Activated gamma-delta T cell (primary cell): Measurements from ENCODE around the gene RNF40.
"Not testable (repeated sequence)": the region's sequence is repeated elsewhere in the genome, so short reads cannot be mapped to it uniquely, and the experiment has no call there.

Source experiments
- DNase-seq: peaks from one replicate; lab custom pipeline; 2025; lab: John Stamatoyannopoulos, UW

RNF40 gene

DNA sequence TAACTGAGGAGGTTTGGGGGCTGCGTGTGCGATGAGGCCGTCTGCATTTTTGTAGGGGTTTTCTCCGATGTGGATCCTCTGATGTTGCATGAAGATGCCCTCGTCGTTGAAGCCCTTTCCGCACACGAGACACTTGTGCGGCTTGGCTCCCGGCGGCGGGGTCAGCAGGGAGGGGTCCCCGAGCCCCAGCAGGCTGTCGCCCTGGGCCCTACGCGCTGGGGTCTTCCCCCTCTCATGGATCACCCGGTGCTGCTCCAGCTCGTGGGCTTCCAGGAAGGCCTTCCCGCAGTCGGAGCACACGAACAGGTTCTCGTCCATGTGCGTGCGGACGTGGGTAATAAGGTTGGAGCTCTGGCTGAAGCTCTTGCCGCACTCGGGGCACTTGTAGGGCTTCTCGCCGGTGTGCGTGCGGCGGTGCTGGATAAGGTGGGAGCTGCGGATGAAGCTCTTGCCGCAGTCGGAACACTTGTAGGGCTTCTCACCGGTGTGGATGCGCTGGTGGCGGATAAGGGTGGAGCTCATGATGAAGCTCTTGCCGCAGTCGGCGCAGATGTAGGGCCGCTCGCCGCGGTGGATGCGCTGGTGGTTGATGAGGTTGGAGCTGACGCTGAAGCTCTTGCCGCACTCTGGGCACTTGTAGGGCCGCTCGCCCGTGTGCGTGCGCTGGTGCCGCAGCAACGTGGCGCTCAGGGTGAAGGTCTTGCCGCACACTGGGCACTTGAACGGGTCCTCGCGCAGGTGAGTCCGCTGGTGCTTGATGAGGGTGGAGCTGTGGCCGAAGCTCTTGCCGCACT, 20.6 kb downstream of the RNF40 start:
- no peak for DNase-seq

DNA sequence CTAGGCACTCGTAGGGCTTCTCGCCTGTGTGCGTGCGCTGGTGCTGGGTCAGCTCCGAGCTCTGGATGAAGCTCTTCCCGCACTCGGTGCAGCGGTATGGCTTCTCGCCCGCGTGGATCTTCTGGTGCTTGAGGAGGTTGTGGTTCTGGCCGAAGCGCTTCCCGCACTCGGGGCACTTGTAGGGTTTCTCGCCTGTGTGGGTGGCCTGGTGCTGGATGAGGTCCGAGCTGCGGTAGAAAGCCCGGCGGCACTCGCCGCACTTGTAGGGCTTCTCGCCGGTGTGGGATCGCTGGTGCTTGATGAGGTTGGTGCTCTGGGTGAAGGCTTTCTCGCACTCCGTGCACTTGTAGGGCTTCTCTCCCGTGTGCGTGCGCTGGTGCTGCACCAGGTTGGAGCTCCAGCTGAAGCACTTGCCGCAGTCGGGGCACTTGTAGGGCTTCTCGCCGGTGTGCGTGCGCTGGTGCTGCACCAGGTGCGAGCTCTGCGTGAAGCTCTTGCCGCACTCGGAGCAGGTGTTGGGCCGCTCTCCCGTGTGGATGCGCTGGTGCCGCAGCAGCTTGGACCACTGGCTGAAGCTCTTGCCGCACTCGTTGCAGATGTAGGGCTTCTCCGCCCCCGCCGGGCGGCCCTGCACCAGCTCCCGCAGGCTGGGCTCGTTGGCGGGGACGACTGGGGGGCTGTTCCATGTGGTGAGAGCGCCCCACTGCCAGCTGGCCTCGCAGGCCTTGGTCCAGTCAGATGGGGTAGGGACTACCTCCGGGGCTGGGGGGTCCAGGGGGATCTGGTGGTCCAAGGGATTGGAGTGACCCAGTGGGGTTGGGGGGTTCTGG, 21.4 kb downstream of the RNF40 start:
- no peak for DNase-seq

- no peak for DNase-seq
Observed at GRCh38 chr16:30784215-30784614, 22.1 kb downstream of the RNF40 start.

DNA sequence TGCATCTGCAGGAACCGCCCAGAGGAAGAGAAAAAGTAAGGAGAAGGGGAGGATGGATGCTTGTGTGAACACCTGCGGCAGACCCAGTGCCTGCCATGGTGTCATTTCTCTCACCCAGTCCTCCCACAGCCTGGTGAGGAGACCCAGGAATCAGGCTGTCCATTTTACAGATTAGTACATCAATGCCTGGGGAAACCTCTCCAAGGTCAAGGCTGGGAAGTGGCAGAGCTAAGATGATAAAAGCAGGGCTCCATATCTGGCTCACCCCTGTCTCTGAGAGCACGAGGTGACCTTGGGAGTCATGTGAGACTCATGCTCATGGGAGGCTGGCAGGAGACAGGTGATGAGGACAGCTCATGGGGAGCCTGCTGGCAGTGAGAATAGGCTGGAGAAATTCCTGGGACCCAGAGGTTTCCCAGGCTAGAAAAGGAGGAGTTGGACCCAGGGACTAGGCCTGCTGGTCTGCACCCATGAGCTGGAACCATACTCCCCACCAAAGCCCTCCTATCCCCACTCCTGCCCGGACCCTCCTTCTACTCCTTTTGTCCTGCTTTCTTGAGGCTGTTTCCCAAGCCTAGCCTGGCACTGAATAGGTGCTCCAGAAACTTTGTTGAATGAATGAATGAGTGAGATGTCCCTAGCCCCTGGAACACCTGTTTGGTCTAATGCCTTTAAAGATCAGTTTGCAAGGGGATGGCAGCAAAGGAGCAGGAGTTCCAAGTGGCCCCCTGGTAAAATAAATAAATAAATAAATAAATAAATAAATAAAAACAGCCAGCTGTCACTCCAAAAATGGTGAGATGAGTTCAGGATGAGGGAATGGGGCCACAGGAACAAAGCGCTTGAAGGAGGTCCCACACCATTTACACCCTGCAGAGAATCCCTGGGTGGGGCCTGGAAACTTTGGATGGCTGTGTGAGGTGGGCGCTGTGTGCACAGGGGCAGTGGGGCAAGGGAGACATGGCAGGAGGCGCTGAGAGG, 23.3 kb downstream of the RNF40 start:
- no peak for DNase-seq

DNA sequence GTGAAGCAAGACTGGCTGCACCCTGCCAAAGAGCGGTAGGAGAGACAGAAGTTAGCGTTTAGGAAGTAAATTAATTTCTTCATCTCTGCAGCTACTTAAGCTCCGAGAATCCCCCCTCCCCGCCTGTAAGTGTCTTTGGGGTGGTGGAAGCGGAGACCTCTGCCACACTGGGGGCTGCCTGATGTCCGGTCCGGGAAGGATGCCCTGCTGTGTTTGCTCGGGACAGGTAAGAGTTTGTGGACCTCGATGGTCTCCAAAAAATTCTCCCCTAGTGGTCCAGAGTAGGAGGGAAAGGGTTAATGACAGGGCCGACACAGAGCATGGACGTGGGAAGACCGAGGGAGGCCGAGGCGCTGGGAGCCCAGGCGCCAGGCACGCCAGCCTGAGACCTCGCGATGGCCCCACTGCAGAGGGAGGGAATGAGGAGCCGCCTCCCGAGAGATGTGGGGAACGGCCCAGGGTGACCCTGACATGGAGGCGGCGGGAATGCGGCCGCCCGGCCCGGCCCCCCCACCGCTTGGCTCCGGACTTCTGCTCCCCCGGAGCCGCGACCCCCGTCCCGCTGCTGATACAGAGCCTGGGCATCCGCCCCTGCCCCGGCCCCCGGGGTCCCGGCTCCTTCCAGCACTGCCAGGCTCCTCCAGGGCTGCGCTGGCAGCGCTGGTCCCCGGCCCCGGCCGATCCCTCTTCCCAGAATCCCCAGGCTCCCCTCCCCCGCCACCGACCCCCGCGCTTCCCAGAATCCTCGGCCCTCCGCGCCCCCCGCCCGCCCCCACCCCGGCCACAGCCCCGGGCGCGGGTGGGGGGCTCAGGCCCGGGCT, 24.2 kb downstream of the RNF40 start:
- DNase-seq = no peak

DNA sequence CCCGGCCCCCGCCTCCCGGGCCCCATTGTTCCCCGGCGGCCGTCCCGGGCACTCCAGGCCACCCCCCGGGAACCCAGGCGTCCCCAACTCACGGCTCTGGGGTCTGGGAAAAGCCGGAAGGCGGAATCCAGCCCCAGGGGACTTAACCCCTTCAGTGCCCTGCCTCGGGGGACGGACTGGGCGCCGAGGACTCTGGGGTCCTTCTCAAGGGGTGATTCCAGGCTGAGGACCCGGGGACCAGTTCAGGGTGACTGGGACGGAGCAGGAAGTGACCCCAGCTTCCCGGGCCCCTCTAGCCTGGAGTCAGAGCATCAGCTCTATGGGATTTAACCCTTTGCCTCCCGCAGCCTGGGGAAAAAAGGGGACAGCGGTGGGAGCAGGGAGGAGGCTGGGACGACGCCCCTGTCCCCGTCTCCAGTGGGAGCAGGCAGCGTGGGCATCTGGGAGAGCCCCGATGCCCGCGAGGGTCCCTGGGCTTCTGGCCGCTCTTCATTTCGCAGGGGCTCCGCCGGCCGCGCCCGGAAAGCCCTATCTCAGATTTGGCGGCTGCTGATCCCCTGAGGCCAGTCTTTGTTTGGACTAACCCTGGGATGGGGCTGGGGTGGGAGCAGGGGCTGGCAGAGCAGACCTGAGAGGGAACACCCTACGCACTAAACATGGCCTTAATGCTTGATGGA, 25.0 kb downstream of the RNF40 start, which contains the start of gene ZNF629:
ZNF629 (minus strand) TSS at position 270 of the 677 bp plus-strand sequence. CDS start 2,723 bp downstream, outside the sequence.
- no peak for DNase-seq

- DNase-seq = no peak
Observed at GRCh38 chr16:30787613-30788378, 25.7 kb downstream of the RNF40 start.

DNA sequence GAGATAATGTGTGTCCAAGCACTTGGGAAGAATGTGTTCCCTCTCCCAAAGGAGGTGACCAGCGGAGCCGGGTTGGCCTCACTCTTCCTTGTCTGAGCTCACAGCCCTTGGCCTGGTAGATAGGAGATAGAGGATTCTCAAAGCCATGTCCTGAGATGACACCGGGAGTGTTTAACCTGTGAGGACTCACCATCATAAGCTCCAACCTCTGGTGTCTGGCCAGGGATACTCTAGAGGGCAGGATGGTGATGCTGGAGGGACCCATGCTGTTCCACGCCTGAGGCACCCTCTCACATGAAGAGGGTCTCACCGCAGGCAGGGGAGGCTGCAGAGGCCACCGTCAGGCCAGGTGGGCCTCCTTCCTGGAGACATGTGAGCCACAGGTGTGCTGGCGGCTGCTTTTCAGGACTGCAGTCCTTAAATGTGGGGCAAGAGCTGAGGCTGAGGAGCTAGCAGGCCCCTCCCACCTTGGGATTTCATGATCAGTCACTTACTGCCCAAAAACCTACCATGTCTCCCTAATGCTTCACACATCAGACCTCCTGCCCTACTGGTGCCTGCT, 31.5 kb downstream of the RNF40 start:
- no peak for DNase-seq

- DNase-seq = no peak
Observed at GRCh38 chr16:30794634-30795033, 32.5 kb downstream of the RNF40 start.

DNA sequence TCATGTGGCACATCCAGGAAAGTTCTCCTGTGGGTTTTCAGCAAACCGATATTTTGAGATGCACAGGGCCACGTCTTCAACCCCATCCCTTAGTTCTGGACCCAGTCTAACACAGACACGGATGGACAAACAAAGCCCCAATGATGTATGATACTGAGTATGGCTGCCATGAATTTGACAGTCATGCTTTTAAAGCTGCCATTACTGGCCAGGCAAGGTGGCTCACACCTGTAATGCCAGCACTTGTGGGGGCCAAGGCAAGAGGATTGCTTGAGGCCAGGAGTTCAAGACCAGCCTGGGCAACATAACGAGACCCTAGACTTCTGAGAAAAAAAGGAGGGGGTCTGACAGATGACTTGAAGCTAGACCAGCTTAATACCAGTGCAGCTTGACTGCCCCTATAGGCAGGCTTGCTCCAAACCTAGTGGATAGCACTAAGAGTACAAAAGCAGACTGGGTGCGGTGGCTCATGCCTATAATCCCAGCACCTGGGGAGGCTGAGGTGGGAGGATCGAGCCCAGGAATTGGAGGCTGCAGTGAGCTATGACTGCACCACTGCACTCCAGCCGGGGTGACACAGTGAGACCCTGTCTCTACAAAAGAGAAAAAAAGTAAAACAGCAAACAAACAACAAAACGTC, 35.7 kb downstream of the RNF40 start:
- no peak for DNase-seq

DNA sequence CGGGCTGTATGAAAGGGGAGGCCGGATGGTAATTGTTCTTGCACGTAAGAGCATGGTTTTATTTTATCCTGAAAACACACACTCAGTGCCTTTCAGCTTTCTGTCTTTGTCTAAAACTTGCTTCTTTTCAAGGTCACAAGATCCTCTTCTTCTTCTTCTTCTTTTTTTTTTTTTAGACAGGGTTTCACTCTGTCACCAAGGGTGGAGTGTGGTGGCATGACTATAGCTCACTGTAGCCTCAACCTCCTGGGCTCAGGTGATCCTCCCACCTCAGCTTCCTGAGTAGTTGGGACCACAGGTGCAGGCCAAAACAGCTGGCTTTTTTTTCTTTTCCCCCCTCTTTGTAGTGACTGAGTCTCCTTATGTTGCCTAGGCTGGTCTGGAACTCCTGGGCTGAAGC, 40.8 kb downstream of the RNF40 start:
- no peak for DNase-seq

DNA sequence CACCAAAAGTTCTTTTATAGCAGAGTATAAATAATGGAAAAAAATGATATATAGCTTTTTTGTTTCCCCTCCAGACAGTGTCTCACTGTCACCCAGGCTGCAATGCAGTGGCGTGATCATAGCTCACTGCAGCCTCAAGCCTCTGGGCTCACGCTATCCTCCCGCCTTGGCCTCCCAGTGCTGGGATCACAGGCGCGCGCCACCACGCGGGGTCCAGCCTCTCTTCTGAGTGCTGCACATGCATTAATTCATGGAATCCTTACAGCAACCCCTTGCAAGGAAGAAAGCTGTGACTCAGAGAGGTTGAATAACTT, 42.9 kb downstream of the RNF40 start:
- no peak for DNase-seq

DNA sequence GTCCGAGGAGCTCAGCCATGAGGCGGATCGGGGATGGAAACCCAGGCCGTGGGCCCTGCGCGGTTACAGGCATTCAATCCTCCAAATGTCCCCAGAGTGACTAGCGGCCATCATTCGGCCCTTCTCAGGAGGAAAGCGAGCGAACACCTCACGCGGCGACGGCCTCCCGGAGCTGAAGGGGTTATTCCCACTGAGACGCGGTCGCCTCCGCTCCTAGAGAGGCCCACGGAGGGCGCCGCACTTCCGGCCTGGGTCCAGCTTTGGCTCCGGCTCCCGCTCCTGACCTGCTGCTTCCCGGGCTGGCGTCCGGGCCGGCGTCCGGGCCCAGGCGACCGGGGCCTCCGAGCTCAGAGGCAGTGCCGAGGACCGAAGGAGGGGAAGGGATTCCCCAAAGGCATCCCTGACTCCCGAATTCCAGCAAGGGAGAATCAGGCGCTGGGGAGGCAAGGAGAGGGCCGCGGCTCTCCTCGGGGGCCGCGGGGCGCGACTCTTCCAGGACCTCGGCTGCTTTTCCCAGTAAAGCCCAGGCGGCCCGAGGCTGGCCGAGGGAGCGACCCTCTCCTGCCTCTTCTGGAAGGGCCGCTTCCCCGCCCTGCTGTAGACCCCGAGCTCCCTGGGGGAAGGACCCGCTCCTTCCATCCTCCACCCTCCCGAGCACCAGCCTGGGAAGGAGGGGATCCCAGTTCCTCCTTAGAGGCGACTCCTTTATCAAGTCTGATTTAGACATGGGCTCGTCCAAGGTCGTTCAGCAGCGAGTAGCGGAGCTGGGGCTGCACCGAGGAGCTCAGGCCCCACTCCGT, 43.4 kb downstream of the RNF40 start:
- no peak for DNase-seq

DNA sequence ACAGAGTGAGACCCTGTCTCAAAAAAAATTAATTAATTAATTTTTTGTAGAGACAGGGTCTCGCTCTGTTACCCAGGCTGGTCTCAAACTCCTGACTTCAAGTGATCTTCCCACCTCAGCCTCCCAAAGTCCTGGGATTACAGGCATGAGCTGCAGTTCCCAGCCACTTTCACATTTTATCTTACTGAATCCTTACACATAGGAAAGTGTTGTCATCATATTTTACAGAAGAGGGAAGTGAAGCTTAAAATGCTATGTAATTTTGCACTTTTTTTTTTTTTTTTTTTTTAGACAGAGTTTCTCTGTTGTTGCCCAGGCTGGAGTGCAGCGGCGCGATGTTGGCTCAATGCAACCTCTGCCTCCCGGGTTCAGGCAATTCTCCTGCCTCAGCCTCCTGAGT, 46.0 kb downstream of the RNF40 start:
- DNase-seq = no peak

DNA sequence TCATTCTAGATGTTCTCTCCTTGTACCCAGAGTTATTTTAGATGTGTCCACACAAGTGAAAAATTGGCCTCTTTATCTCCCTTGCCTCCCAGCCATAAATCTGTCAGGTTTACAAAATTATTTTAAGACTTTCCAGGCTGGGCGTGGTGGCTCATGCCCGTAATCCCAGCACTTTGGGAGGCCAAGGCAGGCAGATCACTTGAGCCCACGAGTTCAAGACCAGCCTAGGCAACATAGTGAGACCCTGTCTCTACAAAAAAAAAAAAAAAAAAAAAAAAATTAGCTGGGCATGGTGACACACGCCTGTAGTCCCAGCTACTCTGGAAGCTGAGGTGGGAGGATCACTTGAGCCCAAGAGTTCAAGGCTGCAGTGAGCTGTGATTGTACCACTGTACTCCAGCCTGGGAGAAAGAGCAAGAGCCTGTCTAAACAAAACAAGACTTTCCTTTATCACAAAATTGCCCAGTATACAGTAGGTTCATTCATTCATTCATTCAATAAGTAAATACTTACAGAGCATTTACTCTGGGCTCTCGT, 46.8 kb downstream of the RNF40 start:
- DNase-seq = not testable (repeated sequence)

GRCh38 chr16:30809675-30810074, 47.6 kb downstream of the RNF40 start:
- not testable (repeated sequence) for DNase-seq

- DNase-seq = no peak
Observed at GRCh38 chr16:30813821-30814189, 51.7 kb downstream of the RNF40 start.

- DNase-seq = no peak
Observed at GRCh38 chr16:30816769-30817168, 54.6 kb downstream of the RNF40 start.
